ENCODE measurements around the gene DTNB. TPM values are rescaled to one million over a fixed set of nuclear protein-coding genes. Genes with fewer than 3 reads are reported as not detected.

DTNB gene
- polyA plus RNA-seq, 1 donor from 2014 or later, result 22.5 TPM

- Histone ChIP-seq H3K36me3 (ENCODE audit: insufficient read depth, low read length) (no peaks in the 10 kb centered on the region), H3K9ac (ENCODE audit: low read length) (no peak overlapping the region), H3K27me3 (ENCODE audit: insufficient read depth, low read depth, low read length) (no peaks in the 10 kb centered on the region), H3K9me3 (ENCODE audit: low read length) (no peaks in the 10 kb centered on the region), H3K4me2 (ENCODE audit: low read length) (no peak overlapping the region), H3F3A (ENCODE audit: insufficient read depth, low read length, poor library complexity, severe bottlenecking) (no peaks in the 10 kb centered on the region), H3K79me2 (replicated peaks; ENCODE audit: insufficient read depth, low read length) (no peaks in the 10 kb centered on the region), H2AFZ (ENCODE audit: low read depth, low read length) (no peak overlapping the region), H3K9me2 (ENCODE audit: insufficient read depth, low read length) (no peaks in the 10 kb centered on the region), H3K27ac (ENCODE audit: low read length) (no peak overlapping the region), H3K4me3 (ENCODE audit: low read length) (no peak overlapping the region), H4K20me1 (ENCODE audit: insufficient read depth) (no peaks in the 10 kb centered on the region)
- TF ChIP-seq SMC3 (conservative IDR thresholded peaks at IDR 0.05; ENCODE audit: poor library complexity) (no peak), POLR2AphosphoS5 (IDR thresholded peaks at IDR 0.05) (no peak), REST (IDR thresholded peaks at IDR 0.05; ENCODE audit: borderline replicate concordance) (no peak), MXI1 (conservative IDR thresholded peaks at IDR 0.05; ENCODE audit: poor library complexity, severe bottlenecking) (no peak), EP300 (conservative IDR thresholded peaks at IDR 0.05; ENCODE audit: poor library complexity, severe bottlenecking) (no peak), CTCF (IDR thresholded peaks at IDR 0.05; ENCODE audit: poor library complexity, severe bottlenecking) (no peak), RAD21 (conservative IDR thresholded peaks at IDR 0.05) (no peak), TAF1 (IDR thresholded peaks at IDR 0.05; ENCODE audit: low read depth) (no peak), EZH2 (IDR thresholded peaks at IDR 0.05; ENCODE audit: borderline replicate concordance, insufficient read depth, low read length, poor library complexity, severe bottlenecking) (no peak)
Observed at GRCh38 chr2:25590921-25591505, 82.4 kb downstream of the DTNB start.

- H4K20me1 ChIP-seq (ENCODE audit: insufficient read depth), result no peaks in the 10 kb centered on the region
- no peaks in the 10 kb centered on the region for H3K9me2 ChIP-seq (ENCODE audit: insufficient read depth, low read length)
- TF ChIP-seq MXI1 (conservative IDR thresholded peaks at IDR 0.05; ENCODE audit: poor library complexity, severe bottlenecking), result no peak
- H2AFZ ChIP-seq (ENCODE audit: low read depth, low read length), result no peak overlapping the region
- no peaks in the 10 kb centered on the region for H3K36me3 ChIP-seq (ENCODE audit: insufficient read depth, low read length)
- no peak overlapping the region for H3K27ac ChIP-seq (ENCODE audit: low read length)
- H3K9ac ChIP-seq (ENCODE audit: low read length), result no peak overlapping the region
- H3K79me2 ChIP-seq (replicated peaks; ENCODE audit: insufficient read depth, low read length), result no peaks in the 10 kb centered on the region
- no peaks in the 10 kb centered on the region for H3K9me3 ChIP-seq (ENCODE audit: low read length)
- no peaks in the 10 kb centered on the region for H3K27me3 ChIP-seq (ENCODE audit: insufficient read depth, low read depth, low read length)
- no peak overlapping the region for H3K4me2 ChIP-seq (ENCODE audit: low read length)
- no peaks in the 10 kb centered on the region for H3F3A ChIP-seq (ENCODE audit: insufficient read depth, low read length, poor library complexity, severe bottlenecking)
- no peak overlapping the region for H3K4me3 ChIP-seq (ENCODE audit: low read length)
Observed at GRCh38 chr2:25589676-25590205, 83.6 kb downstream of the DTNB start.
